Measurements from ENCODE around the gene FKBP2. TPM values are rescaled to one million over a fixed set of nuclear protein-coding genes. Genes with fewer than 3 reads are reported as not detected.

Gene FKBP2
- total RNA-seq, 1 donor from 2014 or later: 66.0 TPM

GRCh38 chr11:64260147-64260708, 19.3 kb downstream of the FKBP2 start:
- DNase-seq (ENCODE audit: extremely low spot score in 2 of 2): no peak
- intact Hi-C loops (cut with DNase I): no loop called here
- no peak overlapping the region for H3K27ac ChIP-seq
- peaks cover 0 to 61% of the 10 kb centered on the region in 2 donors for H3K36me3 ChIP-seq
- H3K9me3 ChIP-seq: no peaks in the 10 kb centered on the region
- H3K27me3 ChIP-seq: no peaks in the 10 kb centered on the region
- no peak for TF ChIP-seq POLR2AphosphoS5 (IDR thresholded peaks at IDR 0.05; ENCODE audit: insufficient read depth in 1 of 2, low read depth in 1 of 2)
- no peak for TF ChIP-seq CTCF (IDR thresholded peaks at IDR 0.05)
- TF ChIP-seq POLR2A (IDR thresholded peaks at IDR 0.05): no peak
- no peaks in the 10 kb centered on the region for H3K4me1 ChIP-seq
- no peak overlapping the region for H3K4me3 ChIP-seq

- Histone ChIP-seq H3K4me3 (no peak overlapping the region), H3K36me3 (peaks cover 0 to 67% of the 10 kb centered on the region in 2 donors), H3K4me1 (no peaks in the 10 kb centered on the region), H3K9me3 (no peaks in the 10 kb centered on the region), H3K27ac (no peak overlapping the region), H3K27me3 (no peaks in the 10 kb centered on the region)
- intact Hi-C loops (cut with DNase I): no loop called here
- no peak for DNase-seq (ENCODE audit: extremely low spot score in 2 of 2)
- TF ChIP-seq POLR2AphosphoS5 (IDR thresholded peaks at IDR 0.05; ENCODE audit: insufficient read depth in 1 of 2, low read depth in 1 of 2) (no peak), CTCF (IDR thresholded peaks at IDR 0.05) (no peak), POLR2A (IDR thresholded peaks at IDR 0.05) (no peak)
Observed at GRCh38 chr11:64261556-64262080, 20.7 kb downstream of the FKBP2 start.

GRCh38 chr11:64262271-64263002, 21.5 kb downstream of the FKBP2 start:
- H3K27ac ChIP-seq: no peak overlapping the region
- peaks cover 4% of the 10 kb centered on the region for H3K4me1 ChIP-seq
- H3K9me3 ChIP-seq: no peaks in the 10 kb centered on the region
- H3K4me3 ChIP-seq: no peak overlapping the region
- intact Hi-C loops (cut with DNase I): no loop called here
- TF ChIP-seq POLR2AphosphoS5 (IDR thresholded peaks at IDR 0.05; ENCODE audit: insufficient read depth in 1 of 2, low read depth in 1 of 2) (no peak), POLR2A (IDR thresholded peaks at IDR 0.05) (no peak), CTCF (IDR thresholded peaks at IDR 0.05) (no peak)
- H3K27me3 ChIP-seq: no peaks in the 10 kb centered on the region
- no peak for DNase-seq (ENCODE audit: extremely low spot score in 2 of 2)
- peaks cover 0 to 68% of the 10 kb centered on the region in 2 donors for H3K36me3 ChIP-seq

GRCh38 chr11:64263021-64263946, 22.4 kb downstream of the FKBP2 start:
- intact Hi-C loops (cut with DNase I): no loop called here
- no peak overlapping the region for H3K4me3 ChIP-seq
- peaks cover 0 to 67% of the 10 kb centered on the region in 2 donors for H3K36me3 ChIP-seq
- no peaks in the 10 kb centered on the region for H3K27me3 ChIP-seq
- H3K9me3 ChIP-seq: no peaks in the 10 kb centered on the region
- peaks cover 13% of the 10 kb centered on the region for H3K4me1 ChIP-seq
- no peak for TF ChIP-seq POLR2A (IDR thresholded peaks at IDR 0.05)
- no peak for TF ChIP-seq POLR2AphosphoS5 (IDR thresholded peaks at IDR 0.05; ENCODE audit: insufficient read depth in 1 of 2, low read depth in 1 of 2)
- TF ChIP-seq CTCF (IDR thresholded peaks at IDR 0.05): no peak
- no peak overlapping the region for H3K27ac ChIP-seq
- no peak for DNase-seq (ENCODE audit: extremely low spot score in 2 of 2)
